CD4-positive, CD25-positive, alpha-beta regulatory T cell (primary cell): ENCODE data around the gene ZBTB22. TPM values are rescaled to one million over a fixed set of nuclear protein-coding genes. Genes with fewer than 3 reads are reported as not detected.

Experiments used
- ATAC-seq, 2 donors: fragments of 150-1000 bp; cut with Tn5 transposase; one replicate each; pipeline ENCODE4 v1.10.0; 2021; ENCODE audit warnings: low read depth in 2 of 2, moderate number of reproducible peaks in 2 of 2, moderate library complexity in 1 of 2
- DNase-seq, 3 donors: peaks; one replicate each; pipeline versions ENCODE4 v3.0.0 to v3.0.0-alpha.2; 2012 to 2022; ENCODE audit warnings: mixed read lengths in 1 of 3
- H3K27ac ChIP-seq: one replicate; pipeline ENCODE4 v1.7.0; 2013; ENCODE audit warnings: mild to moderate bottlenecking, low read length; ENCODE audit not compliant: insufficient read depth, poor library complexity, severe bottlenecking
- H3K27me3 ChIP-seq: one replicate; pipeline ENCODE4 v1.7.0; 2013; ENCODE audit warnings: low read length; ENCODE audit not compliant: control insufficient read depth, insufficient read depth
- H3K36me3 ChIP-seq: one replicate; pipeline ENCODE4 v1.7.0; 2013; ENCODE audit warnings: mild to moderate bottlenecking, low read length, moderate library complexity; ENCODE audit not compliant: control insufficient read depth, insufficient read depth
- H3K4me1 ChIP-seq: 2 replicates; pipeline ENCODE4 v1.7.0; 2013; ENCODE audit warnings: mild to moderate bottlenecking, low read length; ENCODE audit not compliant: insufficient read depth, control insufficient read depth, poor library complexity, severe bottlenecking
- H3K4me3 ChIP-seq: one replicate; pipeline ENCODE4 v1.7.0; 2013; ENCODE audit warnings: low read depth, mild to moderate bottlenecking, low read length, moderate library complexity
- H3K9me3 ChIP-seq, 2 experiments: 1 replicate in 1 of 2; 2 replicates in 1 of 2; pipeline ENCODE4 v1.7.0; 2013; ENCODE audit warnings: low read length in 2 of 2, mild to moderate bottlenecking in 1 of 2, moderate library complexity in 1 of 2; ENCODE audit not compliant: control insufficient read depth in 2 of 2
- H3K27ac Mint-ChIP-seq, 3 donors: one replicate each; pipeline ENCODE4 v1.8.0; 2020 to 2022; ENCODE audit warnings: mild to moderate bottlenecking in 3 of 3, mixed read lengths in 3 of 3, moderate library complexity in 2 of 3
- H3K27me3 Mint-ChIP-seq: one replicate; pipeline ENCODE4 v1.8.0; 2022; ENCODE audit warnings: mild to moderate bottlenecking, mixed read lengths
- H3K36me3 Mint-ChIP-seq: one replicate; pipeline ENCODE4 v1.8.0; 2020; ENCODE audit warnings: mixed read lengths
- H3K4me1 Mint-ChIP-seq, 4 donors: one replicate each; pipeline ENCODE4 v1.8.0; 2020 to 2022; ENCODE audit warnings: mixed read lengths in 4 of 4, mild to moderate bottlenecking in 1 of 4
- H3K4me3 Mint-ChIP-seq, 4 donors: one replicate each; pipeline ENCODE4 v1.8.0; 2020 to 2022; ENCODE audit warnings: mild to moderate bottlenecking in 4 of 4, mixed read lengths in 4 of 4, moderate library complexity in 3 of 4
- H3K9me3 Mint-ChIP-seq, 7 donors: one replicate each; pipeline ENCODE4 v1.8.0; 2020 to 2022; ENCODE audit warnings: mixed read lengths in 7 of 7, mild to moderate bottlenecking in 3 of 7, moderate library complexity in 2 of 7
- polyA plus RNA-seq, 4 donors: library from polyadenylated mRNA; unstranded; fragments of 300-500 nt; fragmentation: Illumina TruSeq; gene quantifications; one replicate each; pipeline ENCODE4 v1.2.3, GENCODE V29; 2021
- total RNA-seq: library from RNA; stranded (reverse); gene quantifications from one replicate; pipeline ENCODE4 v1.2.3, GENCODE V29; 2022

ZBTB22 gene
- total and polyA plus RNA-seq, 5 donors from 2014 or later: 8.3 to 19.4 (median 13.2) TPM

- H3K27ac Mint-ChIP-seq: peak overlapping the region in 1 of 3 donors; percentile 62
- Histone ChIP-seq H3K36me3 (peaks cover 32% of the 10 kb centered on the region), H3K9me3 (no peaks in the 10 kb centered on the region), H3K27ac (no peak overlapping the region), H3K4me1 (peaks cover 68% of the 10 kb centered on the region), H3K4me3 (peak overlapping the region; percentile 98), H3K27me3 (no peaks in the 10 kb centered on the region)
- peak overlapping the region; percentile 84 to 100 (median 94) for H3K4me3 Mint-ChIP-seq
- peaks cover 4 to 79% (median 44%) of the 10 kb centered on the region in 4 donors for H3K4me1 Mint-ChIP-seq
- DNase-seq (no peak), ATAC-seq (no peak)
- peaks cover 0 to 1% (median 0%) of the 10 kb centered on the region in 7 donors for H3K9me3 Mint-ChIP-seq
- peaks cover 38% of the 10 kb centered on the region for H3K36me3 Mint-ChIP-seq
- no peaks in the 10 kb centered on the region for H3K27me3 Mint-ChIP-seq
These were observed 3.7 kb upstream of the ZBTB22 start for GRCh38 chr6:33321227-33321626.

- Mint-ChIP-seq H3K27ac (peak overlapping the region in 2 of 3 donors; percentile 71 to 98), H3K36me3 (peaks cover 38% of the 10 kb centered on the region), H3K9me3 (peaks cover 0 to 1% (median 0%) of the 10 kb centered on the region in 7 donors), H3K27me3 (no peaks in the 10 kb centered on the region), H3K4me3 (peak overlapping the region; percentile 84 to 100 (median 94)), H3K4me1 (peaks cover 4 to 86% (median 42%) of the 10 kb centered on the region in 4 donors)
- H3K36me3 ChIP-seq: peaks cover 32% of the 10 kb centered on the region
- no peak overlapping the region for H3K27ac ChIP-seq
- no peak overlapping the region for H3K4me3 ChIP-seq
- peaks cover 73% of the 10 kb centered on the region for H3K4me1 ChIP-seq
- no peak for DNase-seq
- no peaks in the 10 kb centered on the region for H3K27me3 ChIP-seq
- ATAC-seq: no peak
- no peaks in the 10 kb centered on the region for H3K9me3 ChIP-seq
These were observed 3.0 kb upstream of the ZBTB22 start for GRCh38 chr6:33320315-33321181.

DNA sequence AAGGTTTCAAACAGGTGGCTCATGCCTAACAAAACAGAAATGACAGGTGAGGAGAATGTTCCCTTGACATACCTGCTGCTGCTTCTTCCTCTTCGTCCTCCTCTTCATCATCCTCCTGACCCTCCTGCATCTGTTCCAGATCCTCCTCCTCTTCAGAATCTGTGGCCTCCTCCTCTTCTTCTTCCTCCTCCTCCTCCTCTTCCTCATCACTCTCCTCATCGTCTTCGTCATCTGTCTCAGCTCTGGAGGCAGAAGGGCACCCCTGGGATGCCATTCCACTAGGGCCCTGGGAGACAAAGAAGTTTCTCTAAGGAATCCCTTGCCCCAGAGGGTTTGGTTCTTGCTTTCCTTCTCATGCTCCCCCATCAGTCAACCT is 2.4 kb upstream of the ZBTB22 start:
- no peak for DNase-seq
- Mint-ChIP-seq H3K27me3 (no peaks in the 10 kb centered on the region), H3K4me3 (peak overlapping the region in 3 of 4 donors; percentile 90 to 100 (median 99)), H3K9me3 (peaks cover 0 to 1% (median 0%) of the 10 kb centered on the region in 7 donors), H3K4me1 (peaks cover 4 to 92% (median 42%) of the 10 kb centered on the region in 4 donors), H3K27ac (peak overlapping the region; percentile 49 to 98 (median 75)), H3K36me3 (peaks cover 38% of the 10 kb centered on the region)
- H3K4me1 ChIP-seq: peaks cover 79% of the 10 kb centered on the region
- no peak overlapping the region for H3K27ac ChIP-seq
- H3K4me3 ChIP-seq: peak overlapping the region; percentile 12
- no peaks in the 10 kb centered on the region for H3K27me3 ChIP-seq
- no peak for ATAC-seq
- H3K36me3 ChIP-seq: peaks cover 32% of the 10 kb centered on the region
- no peaks in the 10 kb centered on the region for H3K9me3 ChIP-seq

DNA sequence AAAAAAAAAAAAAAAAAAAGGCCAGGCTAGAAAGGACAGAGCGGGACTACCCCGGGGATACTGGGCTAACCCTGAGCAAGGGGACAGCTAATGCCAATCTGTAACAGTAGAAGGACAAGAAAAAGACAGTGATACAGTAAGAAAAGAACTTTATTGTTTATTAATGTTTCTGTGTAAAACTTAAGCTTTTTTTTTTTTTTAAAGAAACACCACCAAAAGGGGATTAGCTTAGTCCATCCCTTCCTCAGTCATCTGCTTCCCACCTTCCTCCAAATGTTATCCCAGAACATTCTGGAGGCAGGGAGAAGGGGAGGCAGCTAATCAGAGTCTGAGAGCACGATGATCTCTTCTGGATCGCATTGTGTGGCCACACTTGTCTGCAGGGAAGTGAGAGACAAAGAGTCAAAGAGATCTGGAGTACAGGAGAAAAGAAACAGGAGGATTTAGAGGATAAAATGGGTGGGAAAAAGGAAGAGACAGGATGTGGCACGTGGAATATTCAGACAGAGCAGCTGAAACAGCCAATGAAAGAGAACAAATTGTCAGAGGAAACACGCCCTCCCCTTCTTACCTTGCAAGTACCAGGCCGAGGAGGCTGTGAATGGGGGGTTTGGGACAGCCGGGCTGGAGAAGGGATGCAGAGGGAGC is 1.0 kb upstream of the ZBTB22 start:
- ATAC-seq (no peak), DNase-seq (no peak)
- Mint-ChIP-seq H3K4me1 (peaks cover 4 to 93% (median 42%) of the 10 kb centered on the region in 4 donors), H3K36me3 (peaks cover 38% of the 10 kb centered on the region), H3K9me3 (peaks cover 0 to 1% (median 0%) of the 10 kb centered on the region in 7 donors), H3K4me3 (peak overlapping the region; percentile 90 to 100 (median 99)), H3K27ac (peak overlapping the region; percentile 90 to 99 (median 98)), H3K27me3 (no peaks in the 10 kb centered on the region)
- H3K27ac ChIP-seq: peak overlapping the region; percentile 92
- no peaks in the 10 kb centered on the region for H3K27me3 ChIP-seq
- peak overlapping the region; percentile 96 for H3K4me3 ChIP-seq
- H3K9me3 ChIP-seq: no peaks in the 10 kb centered on the region
- H3K4me1 ChIP-seq: peaks cover 77% of the 10 kb centered on the region
- peaks cover 32% of the 10 kb centered on the region for H3K36me3 ChIP-seq

DNA sequence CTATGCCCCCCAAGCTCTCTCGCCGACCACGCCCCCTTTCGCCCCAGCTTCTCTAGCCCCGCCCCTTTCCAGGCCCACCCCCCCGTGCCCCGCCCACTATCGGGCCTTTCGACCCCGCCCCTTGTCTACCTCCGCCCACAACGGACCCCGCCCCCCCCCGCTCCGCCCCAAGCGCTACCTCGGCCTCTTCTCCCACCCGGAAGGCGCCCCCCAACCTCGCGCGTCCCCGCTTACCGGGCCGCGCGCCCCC is 200 bp downstream of the ZBTB22 start:
- H3K9me3 Mint-ChIP-seq: peaks cover 0 to 1% (median 0%) of the 10 kb centered on the region in 7 donors
- Histone ChIP-seq H3K36me3 (peaks cover 32% of the 10 kb centered on the region), H3K4me3 (peak overlapping the region; percentile 76), H3K27me3 (no peaks in the 10 kb centered on the region), H3K9me3 (no peaks in the 10 kb centered on the region), H3K27ac (peak overlapping the region; percentile 92), H3K4me1 (peaks cover 79% of the 10 kb centered on the region)
- H3K27ac Mint-ChIP-seq: peak overlapping the region in 2 of 3 donors; percentile 88 to 98
- ATAC-seq (no peak), DNase-seq (no peak)
- H3K4me1 Mint-ChIP-seq: peaks cover 4 to 91% (median 38%) of the 10 kb centered on the region in 4 donors
- no peaks in the 10 kb centered on the region for H3K27me3 Mint-ChIP-seq
- peak overlapping the region; percentile 87 to 100 (median 94) for H3K4me3 Mint-ChIP-seq
- H3K36me3 Mint-ChIP-seq: peaks cover 33% of the 10 kb centered on the region

DNA sequence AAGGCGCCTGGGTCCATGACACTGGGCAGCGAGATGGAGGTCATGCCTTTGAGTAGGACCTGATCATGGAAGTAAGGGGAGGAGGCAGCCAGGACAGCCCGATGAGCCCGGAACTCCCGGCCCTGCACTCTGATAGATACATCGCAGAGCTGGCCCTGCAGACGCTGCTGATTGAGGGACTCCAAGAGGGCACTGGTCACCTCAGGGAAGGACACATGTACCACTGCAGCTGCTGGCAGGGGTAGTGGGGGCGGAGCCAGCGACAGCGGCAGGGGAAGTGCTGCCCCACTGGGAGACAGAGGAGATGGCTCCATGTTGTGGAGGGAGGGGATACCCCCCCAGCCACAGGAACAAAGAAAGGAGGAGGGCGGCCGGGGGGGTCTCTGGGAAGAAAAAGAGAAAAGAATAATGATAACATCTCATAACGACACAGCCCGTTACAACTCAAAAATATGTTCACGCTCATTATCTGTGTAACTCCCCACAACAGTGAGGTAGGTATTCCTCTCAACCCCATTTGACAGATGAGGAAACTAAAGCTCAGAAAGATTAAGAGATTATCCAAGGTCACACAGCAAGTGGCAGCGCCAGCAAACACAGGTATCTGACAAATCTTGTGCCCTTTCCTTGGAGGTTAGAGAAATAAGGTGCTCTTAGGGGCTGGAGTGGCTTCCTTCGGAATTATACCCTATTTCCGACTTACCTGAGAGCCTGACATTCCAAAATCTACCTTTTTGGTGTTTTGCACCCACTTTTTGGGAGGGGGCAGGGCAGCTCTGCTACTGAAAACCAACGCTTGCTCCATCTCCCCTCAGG is 733 bp downstream of the ZBTB22 start:
- H3K4me3 Mint-ChIP-seq: peak overlapping the region; percentile 90 to 100 (median 96)
- DNase-seq (peak in 1 of 3 donors; percentile 18), ATAC-seq (no peak)
- H3K4me1 ChIP-seq: peaks cover 80% of the 10 kb centered on the region
- H3K4me3 ChIP-seq: peak overlapping the region; percentile 76
- H3K36me3 ChIP-seq: peaks cover 32% of the 10 kb centered on the region
- no peaks in the 10 kb centered on the region for H3K27me3 Mint-ChIP-seq
- no peaks in the 10 kb centered on the region for H3K9me3 Mint-ChIP-seq
- H3K27me3 ChIP-seq: no peaks in the 10 kb centered on the region
- peak overlapping the region; percentile 92 for H3K27ac ChIP-seq
- peak overlapping the region; percentile 14 to 98 (median 89) for H3K27ac Mint-ChIP-seq
- peaks cover 29% of the 10 kb centered on the region for H3K36me3 Mint-ChIP-seq
- H3K4me1 Mint-ChIP-seq: peaks cover under 1 to 92% (median 40%) of the 10 kb centered on the region in 4 donors
- H3K9me3 ChIP-seq: no peaks in the 10 kb centered on the region

DNA sequence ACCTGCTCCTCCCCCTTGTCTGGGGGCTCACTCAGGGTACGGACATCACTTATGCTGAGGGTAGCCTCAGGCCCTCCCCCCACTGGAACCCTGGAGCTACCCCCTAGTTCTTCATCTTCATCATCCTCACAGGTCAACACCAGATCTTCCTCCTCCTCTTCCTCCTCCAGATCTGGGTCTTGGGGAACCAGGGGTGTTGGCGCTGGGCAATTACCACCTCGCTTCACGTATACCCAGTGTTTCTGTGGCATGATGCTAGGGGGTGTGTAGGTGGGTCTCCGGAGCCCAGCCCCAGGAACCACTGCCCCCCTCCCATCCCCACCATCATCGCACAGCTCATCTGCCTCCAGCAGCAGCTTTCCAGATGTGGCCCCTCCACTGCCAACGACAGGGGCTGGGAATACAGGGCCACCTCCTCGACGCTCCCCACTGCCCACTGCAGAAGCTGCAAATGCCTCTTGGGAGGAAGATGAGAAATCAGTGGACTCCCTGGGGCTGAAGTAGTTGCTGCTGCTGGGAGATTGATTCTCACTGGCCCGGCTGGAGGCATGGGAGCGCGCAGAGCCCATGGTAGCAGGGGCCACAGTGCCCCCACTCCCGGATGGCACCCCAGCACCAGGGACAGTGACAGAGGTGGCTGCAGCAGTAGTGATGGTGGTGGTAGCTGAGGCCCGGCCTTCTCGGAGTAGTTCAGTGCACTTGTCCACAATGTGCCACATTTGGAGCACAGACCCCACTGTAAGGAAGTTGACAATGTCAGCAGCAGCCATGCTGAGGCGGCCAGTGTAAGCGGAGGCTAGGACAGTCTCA is 1.5 kb downstream of the ZBTB22 start:
- Mint-ChIP-seq H3K27ac (peak overlapping the region in 2 of 3 donors; percentile 89 to 98), H3K36me3 (peaks cover 27% of the 10 kb centered on the region), H3K4me1 (peaks cover 0 to 89% (median 39%) of the 10 kb centered on the region in 4 donors), H3K9me3 (no peaks in the 10 kb centered on the region), H3K27me3 (no peaks in the 10 kb centered on the region), H3K4me3 (peak overlapping the region; percentile 76 to 99 (median 94))
- peak overlapping the region; percentile 92 for H3K27ac ChIP-seq
- no peak for ATAC-seq
- peaks cover 80% of the 10 kb centered on the region for H3K4me1 ChIP-seq
- H3K9me3 ChIP-seq: no peaks in the 10 kb centered on the region
- no peaks in the 10 kb centered on the region for H3K27me3 ChIP-seq
- peaks cover 25% of the 10 kb centered on the region for H3K36me3 ChIP-seq
- H3K4me3 ChIP-seq: no peak overlapping the region
- no peak for DNase-seq
